T-helper 17 cell (primary cell): ENCODE data around the gene IL1RL2. TPM values are rescaled to one million over a fixed set of nuclear protein-coding genes. Genes with fewer than 3 reads are reported as not detected.

ENCODE experiments used
- ATAC-seq: fragments of 150-1000 bp; cut with Tn5 transposase; 2 replicates; pipeline ENCODE4 v1.10.0; 2021; ENCODE audit warnings: mild to moderate bottlenecking, moderate library complexity
- DNase-seq, 3 donors: peaks; one replicate each; pipeline versions ENCODE4 v3.0.0 to v3.0.0-alpha.2; 2020 to 2021
- H3K9me3 ChIP-seq: one replicate; pipeline ENCODE4 v1.7.0; 2013; ENCODE audit warnings: low read length, mild to moderate bottlenecking; ENCODE audit not compliant: control insufficient read depth, poor library complexity, severe bottlenecking
- H3K27ac Mint-ChIP-seq: one replicate; pipeline ENCODE4 v1.8.0; 2022; ENCODE audit warnings: mild to moderate bottlenecking, moderate library complexity, mixed read lengths
- H3K27me3 Mint-ChIP-seq: one replicate; pipeline ENCODE4 v1.8.0; 2022; ENCODE audit warnings: mixed read lengths
- H3K36me3 Mint-ChIP-seq: one replicate; pipeline ENCODE4 v1.8.0; 2022; ENCODE audit warnings: low read depth, mixed read lengths
- H3K4me1 Mint-ChIP-seq: one replicate; pipeline ENCODE4 v1.8.0; 2022; ENCODE audit warnings: mild to moderate bottlenecking, mixed read lengths
- H3K4me3 Mint-ChIP-seq: one replicate; pipeline ENCODE4 v1.8.0; 2022; ENCODE audit warnings: mild to moderate bottlenecking, moderate library complexity, mixed read lengths
- total RNA-seq, 4 donors: library from RNA in 2 of 4; stranded (reverse) in 2 of 4; gene quantifications; one replicate each; pipeline ENCODE4 v1.2.3 and lab custom pipeline; 2022 to 2026

IL1RL2 gene
- total RNA-seq, 2 donors from 2014 or later = not detected

GRCh38 chr2:102191501-102191900 is 4.7 kb downstream of the IL1RL2 start:
- no peak overlapping the region for H3K4me3 Mint-ChIP-seq
- DNase-seq (no peak), ATAC-seq (no peak)
- H3K4me1 Mint-ChIP-seq = peaks cover 6% of the 10 kb centered on the region
- H3K36me3 Mint-ChIP-seq = peaks cover 4% of the 10 kb centered on the region
- peaks cover 4% of the 10 kb centered on the region for H3K27me3 Mint-ChIP-seq
- no peaks in the 10 kb centered on the region for H3K9me3 ChIP-seq
- H3K27ac Mint-ChIP-seq = no peak overlapping the region

DNA sequence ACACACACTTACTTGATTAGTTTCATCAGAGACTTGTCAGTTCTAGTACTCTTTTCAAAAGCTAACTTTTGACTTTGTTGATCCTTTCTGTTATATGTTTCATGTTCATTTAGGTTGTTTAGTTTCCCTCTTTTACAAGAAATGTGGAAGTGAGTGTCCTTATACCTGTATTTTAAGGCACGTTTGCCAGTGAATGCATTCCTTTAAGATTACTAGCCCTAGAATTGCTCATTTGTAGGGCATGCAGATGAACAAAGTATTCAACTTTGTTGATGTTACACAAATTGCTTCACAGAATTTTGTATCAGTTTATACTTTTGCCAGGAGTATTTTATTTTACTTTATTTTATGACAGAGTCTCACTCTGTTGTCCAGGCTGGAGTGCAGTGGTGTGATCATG is 6.3 kb downstream of the IL1RL2 start:
- H3K27me3 Mint-ChIP-seq = peaks cover 6% of the 10 kb centered on the region
- no peaks in the 10 kb centered on the region for H3K9me3 ChIP-seq
- H3K4me1 Mint-ChIP-seq = peaks cover 12% of the 10 kb centered on the region
- no peak overlapping the region for H3K27ac Mint-ChIP-seq
- DNase-seq = no peak
- H3K36me3 Mint-ChIP-seq = peaks cover 4% of the 10 kb centered on the region
- no peak for ATAC-seq
- H3K4me3 Mint-ChIP-seq = no peak overlapping the region

- DNase-seq = no peak
- Mint-ChIP-seq H3K36me3 (peaks cover 4% of the 10 kb centered on the region), H3K4me3 (no peak overlapping the region), H3K27me3 (peaks cover 12% of the 10 kb centered on the region), H3K27ac (no peak overlapping the region), H3K4me1 (peaks cover 14% of the 10 kb centered on the region)
- H3K9me3 ChIP-seq = no peaks in the 10 kb centered on the region
- ATAC-seq = no peak
Measured at GRCh38 chr2:102194609-102195268, 7.9 kb downstream of the IL1RL2 start.

DNA sequence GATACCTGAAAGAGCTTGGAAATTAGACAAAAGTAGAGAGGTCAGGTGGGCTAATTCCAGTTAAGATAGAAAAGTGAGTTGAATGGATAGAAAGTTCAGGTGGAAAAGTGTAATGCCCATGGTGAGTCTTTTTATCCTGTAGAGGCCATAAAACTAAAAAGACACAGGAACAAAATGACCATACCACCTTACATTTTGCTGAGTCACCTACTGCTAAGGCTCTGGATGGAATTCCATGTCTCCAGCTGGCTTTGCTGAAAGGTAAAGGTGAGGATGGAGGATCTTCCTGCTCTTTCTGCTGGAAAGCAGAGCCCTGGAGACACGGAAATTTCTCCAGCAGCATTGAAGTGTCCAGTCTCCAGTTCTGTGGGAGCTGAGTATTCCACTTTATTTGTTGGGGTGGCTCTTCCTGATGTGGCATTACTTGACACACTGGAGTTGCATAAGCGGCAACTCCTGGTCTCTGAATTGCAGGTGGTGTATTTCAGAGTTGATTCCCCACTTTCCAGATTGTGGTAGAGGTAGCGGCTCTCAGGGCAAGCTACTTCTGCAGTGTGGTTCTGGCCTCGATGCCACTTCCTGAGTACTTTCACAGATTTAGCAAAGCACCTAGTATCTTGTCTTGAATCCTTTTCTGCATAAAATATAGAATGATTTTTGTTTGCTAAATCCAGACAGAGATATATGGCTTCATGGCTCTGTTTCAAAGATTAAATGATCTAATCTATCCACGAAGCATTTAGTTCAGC is 10.7 kb downstream of the IL1RL2 start:
- no peak overlapping the region for H3K27ac Mint-ChIP-seq
- H3K4me1 Mint-ChIP-seq = peaks cover 14% of the 10 kb centered on the region
- H3K27me3 Mint-ChIP-seq = peaks cover 12% of the 10 kb centered on the region
- peak overlapping the region; percentile 45 for H3K4me3 Mint-ChIP-seq
- DNase-seq = no peak
- H3K36me3 Mint-ChIP-seq = peaks cover 4% of the 10 kb centered on the region
- H3K9me3 ChIP-seq = no peaks in the 10 kb centered on the region
- ATAC-seq = no peak

DNA sequence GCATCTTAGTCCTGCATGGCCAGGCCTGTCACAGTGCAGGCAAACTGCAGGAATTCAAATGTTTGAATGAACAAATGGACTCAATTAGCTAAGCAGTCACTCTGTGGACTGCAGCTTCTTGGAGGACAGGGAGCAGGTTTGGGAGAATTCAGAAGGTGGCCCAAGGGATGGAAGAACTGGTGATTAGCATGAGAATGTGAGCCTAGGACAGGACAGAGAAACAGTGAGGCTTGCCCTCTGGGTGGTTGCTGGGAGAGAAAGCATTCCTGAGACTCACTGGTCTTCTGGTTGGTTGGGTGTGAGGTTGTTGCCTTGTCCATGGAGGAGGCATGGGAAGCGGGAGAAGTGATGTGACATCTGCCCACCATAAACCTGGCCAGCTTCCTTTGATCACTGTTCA is 13.7 kb downstream of the IL1RL2 start:
- H3K9me3 ChIP-seq = no peaks in the 10 kb centered on the region
- H3K27ac Mint-ChIP-seq = no peak overlapping the region
- H3K27me3 Mint-ChIP-seq = peaks cover 12% of the 10 kb centered on the region
- no peak overlapping the region for H3K4me3 Mint-ChIP-seq
- peaks cover 14% of the 10 kb centered on the region for H3K4me1 Mint-ChIP-seq
- DNase-seq = no peak
- H3K36me3 Mint-ChIP-seq = no peaks in the 10 kb centered on the region
- ATAC-seq = no peak

DNA sequence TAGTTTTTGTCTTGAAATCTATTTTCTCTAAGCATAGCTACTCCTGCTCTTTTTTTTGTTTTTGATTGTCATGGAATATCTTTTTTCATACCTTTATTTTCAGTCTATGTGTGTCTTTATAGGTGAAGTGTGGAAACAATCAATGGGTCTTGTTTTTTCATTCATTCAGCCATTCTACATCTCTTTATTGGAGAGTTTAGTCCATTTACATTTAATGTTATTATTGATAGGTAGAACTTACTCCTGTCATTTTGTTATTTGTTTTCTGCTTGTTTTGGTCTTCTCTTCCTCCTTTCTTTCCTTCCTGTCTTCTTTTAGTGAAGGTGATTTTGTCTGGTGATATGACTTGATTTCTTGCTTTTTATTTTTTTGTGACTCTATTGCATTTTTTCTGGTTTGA is 17.8 kb downstream of the IL1RL2 start:
- DNase-seq = no peak
- Mint-ChIP-seq H3K4me3 (no peak overlapping the region), H3K4me1 (no peaks in the 10 kb centered on the region), H3K36me3 (no peaks in the 10 kb centered on the region), H3K27ac (no peak overlapping the region), H3K27me3 (no peaks in the 10 kb centered on the region)
- H3K9me3 ChIP-seq = no peaks in the 10 kb centered on the region
- no peak for ATAC-seq

GRCh38 chr2:102206666-102207341 is 20.0 kb downstream of the IL1RL2 start:
- DNase-seq = no peak
- no peak overlapping the region for H3K4me3 Mint-ChIP-seq

DNA sequence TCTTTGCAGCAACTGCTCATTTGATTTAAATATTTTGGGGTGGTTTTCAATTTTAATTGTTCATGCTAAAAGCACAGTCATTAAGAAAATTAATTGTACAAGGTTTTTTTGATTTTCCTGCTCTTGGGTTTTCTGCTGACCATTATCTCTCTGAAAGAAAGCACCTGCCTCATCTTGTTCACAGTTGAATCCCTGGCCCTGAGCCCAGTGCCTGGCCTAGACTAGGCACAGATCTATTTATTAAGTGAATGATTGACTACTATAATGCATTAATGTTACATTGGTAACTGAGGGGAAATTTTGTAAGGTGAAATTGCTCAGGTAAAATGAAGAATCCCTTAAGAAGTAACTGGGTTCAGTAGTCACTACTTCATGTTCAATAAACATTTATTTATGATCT is 22.0 kb downstream of the IL1RL2 start:
- Mint-ChIP-seq H3K27me3 (no peaks in the 10 kb centered on the region), H3K4me3 (no peak overlapping the region), H3K27ac (no peak overlapping the region), H3K4me1 (no peaks in the 10 kb centered on the region), H3K36me3 (no peaks in the 10 kb centered on the region)
- ATAC-seq (no peak), DNase-seq (no peak)
- no peaks in the 10 kb centered on the region for H3K9me3 ChIP-seq

More at GRCh38 chr2:102206666-102207341, 20.0 kb downstream of the IL1RL2 start:
- ATAC-seq = no peak
- Mint-ChIP-seq H3K36me3 (no peaks in the 10 kb centered on the region), H3K4me1 (no peaks in the 10 kb centered on the region), H3K27me3 (no peaks in the 10 kb centered on the region), H3K27ac (no peak overlapping the region)
- no peaks in the 10 kb centered on the region for H3K9me3 ChIP-seq

DNA sequence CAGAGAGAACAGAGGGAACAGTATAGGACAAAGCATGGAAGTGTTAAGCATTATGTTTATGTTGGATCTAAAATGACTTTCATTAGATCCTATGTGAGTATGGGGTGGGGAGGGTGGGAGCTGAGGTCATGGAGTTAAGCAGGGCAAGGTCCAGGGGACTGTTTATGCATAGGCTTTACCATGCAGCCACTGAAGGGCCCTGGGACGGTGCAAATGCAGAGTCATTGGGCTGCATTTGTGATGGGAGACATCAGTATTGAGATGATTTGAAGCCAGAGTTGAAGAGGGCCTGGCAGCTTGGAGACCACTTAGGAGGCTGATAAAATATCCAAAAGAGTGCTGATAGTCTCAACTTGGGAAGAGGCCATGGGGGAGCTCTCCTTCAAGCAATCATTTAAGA is 22.7 kb downstream of the IL1RL2 start:
- H3K4me3 Mint-ChIP-seq = no peak overlapping the region
- H3K27me3 Mint-ChIP-seq = no peaks in the 10 kb centered on the region
- H3K36me3 Mint-ChIP-seq = no peaks in the 10 kb centered on the region
- no peak for ATAC-seq
- H3K4me1 Mint-ChIP-seq = no peaks in the 10 kb centered on the region
- no peaks in the 10 kb centered on the region for H3K9me3 ChIP-seq
- DNase-seq = no peak
- no peak overlapping the region for H3K27ac Mint-ChIP-seq

GRCh38 chr2:102217032-102217431 is 30.2 kb downstream of the IL1RL2 start:
- Mint-ChIP-seq H3K4me3 (no peak overlapping the region), H3K4me1 (peaks cover 7% of the 10 kb centered on the region), H3K36me3 (peaks cover 4% of the 10 kb centered on the region), H3K27ac (no peak overlapping the region), H3K27me3 (no peaks in the 10 kb centered on the region)
- ATAC-seq (no peak), DNase-seq (no peak)
- H3K9me3 ChIP-seq = peaks cover 8% of the 10 kb centered on the region

DNA sequence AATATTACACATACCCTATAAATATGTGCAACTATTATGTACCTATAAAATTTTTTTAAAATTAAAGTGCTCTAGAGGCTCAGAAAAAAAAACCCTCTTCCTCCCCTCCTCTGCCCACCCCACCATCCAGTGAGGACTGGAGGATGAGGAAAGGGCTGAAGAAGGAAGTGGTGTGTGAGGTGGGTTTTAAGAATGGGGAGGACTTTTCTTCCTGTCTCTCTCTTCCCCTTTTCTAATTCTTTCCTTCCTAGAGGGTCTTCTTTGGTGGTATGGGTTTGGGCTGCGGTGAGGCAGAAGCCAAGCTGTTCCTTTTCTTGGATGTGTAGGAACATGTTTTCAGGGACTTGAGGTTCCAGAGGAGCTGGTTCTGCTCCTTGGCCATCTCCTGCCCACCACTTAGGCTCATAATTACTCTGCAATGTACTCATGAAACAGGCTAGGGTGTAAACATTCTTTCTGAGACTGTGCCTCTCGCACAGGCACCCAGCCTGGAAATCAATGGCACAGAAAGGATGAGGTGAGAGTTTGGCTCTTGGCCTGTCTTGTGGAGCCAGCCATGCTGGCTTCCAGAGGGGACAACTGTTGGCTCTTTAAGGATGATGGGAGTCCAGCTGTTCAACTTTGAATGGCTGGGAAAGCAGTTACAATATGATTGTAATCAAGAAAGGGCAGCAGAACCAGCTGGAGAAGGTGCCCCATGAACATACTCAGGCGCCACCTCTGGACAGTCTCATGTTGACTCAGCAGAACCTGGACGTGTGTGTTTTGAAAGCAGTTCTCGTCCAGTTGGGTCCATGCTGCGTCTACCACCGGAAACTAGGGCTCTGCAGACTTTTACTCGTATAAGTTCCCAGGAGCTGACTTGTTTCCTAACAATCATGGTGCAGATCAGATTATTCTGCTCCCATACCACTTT is 38.3 kb downstream of the IL1RL2 start:
- ATAC-seq (no peak), DNase-seq (no peak)
- no peak overlapping the region for H3K27ac Mint-ChIP-seq
- no peak overlapping the region for H3K4me3 Mint-ChIP-seq
- H3K9me3 ChIP-seq = no peaks in the 10 kb centered on the region
- H3K4me1 Mint-ChIP-seq = peaks cover 30% of the 10 kb centered on the region
- no peaks in the 10 kb centered on the region for H3K27me3 Mint-ChIP-seq
- H3K36me3 Mint-ChIP-seq = no peaks in the 10 kb centered on the region

DNA sequence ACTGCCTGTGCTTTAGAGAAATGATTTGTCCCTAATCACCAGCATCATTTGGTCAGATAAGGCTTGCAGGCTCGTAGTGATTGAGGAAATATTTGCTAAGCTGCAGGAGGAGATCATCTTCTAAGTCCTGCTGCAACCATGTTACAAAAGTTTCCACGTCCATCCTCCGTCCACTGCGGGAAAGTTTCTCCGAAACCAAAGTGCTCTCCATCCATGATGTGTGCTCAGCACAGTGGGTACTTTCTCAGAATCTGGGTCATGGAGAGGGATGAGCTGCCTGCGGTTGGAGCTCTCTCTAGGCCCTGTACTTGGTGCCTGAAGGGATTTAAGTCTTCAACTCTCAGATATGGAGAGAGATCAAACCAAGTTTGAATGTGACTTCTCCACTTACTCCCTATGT is 39.3 kb downstream of the IL1RL2 start:
- no peak for DNase-seq
- no peaks in the 10 kb centered on the region for H3K9me3 ChIP-seq
- Mint-ChIP-seq H3K27ac (peak overlapping the region; percentile 96), H3K27me3 (no peaks in the 10 kb centered on the region), H3K36me3 (no peaks in the 10 kb centered on the region), H3K4me1 (peaks cover 30% of the 10 kb centered on the region), H3K4me3 (peak overlapping the region; percentile 50)
- no peak for ATAC-seq
